ENCODE data around the gene CTTN. TPM values are rescaled to one million over a fixed set of nuclear protein-coding genes. Genes with fewer than 3 reads are reported as not detected.

CTTN gene
- total and polyA plus RNA-seq, 9 of the 15 experiments (the other 6 are each of a cell fraction or from before 2014, with no cell fraction given): 9.9 to 158 (median 99.7) TPM

GRCh38 chr11:70478166-70478890, 80.0 kb downstream of the CTTN start:
- ATAC-seq (no peak), DNase-seq (ENCODE audit: extremely low read depth in 1 of 4, low spot score in 3 of 4) (no peak), FAIRE-seq (no peak)
- Histone ChIP-seq H3K9me3 (replicated peaks; ENCODE audit: control insufficient read depth, insufficient read depth, low read depth, low read length) (no peaks in the 10 kb centered on the region), H2AFZ (ENCODE audit: low read depth, low read length) (no peak overlapping the region), H3K79me2 (ENCODE audit: control insufficient read depth, insufficient read depth, low read length) (no peaks in the 10 kb centered on the region), H3K27me3 (ENCODE audit: control insufficient read depth in 2 of 2, insufficient read depth in 2 of 2, low read length in 2 of 2) (peaks cover 16 to 81% of the 10 kb centered on the region in 2 experiments), H4K20me1 (replicated peaks; ENCODE audit: control insufficient read depth, insufficient read depth, low read length) (peaks cover 4% of the 10 kb centered on the region; the same call in 1 of the 2 replicates), H3K4me2 (ENCODE audit: insufficient read depth, low read length) (no peak overlapping the region), H3K27ac (ENCODE audit: extremely low read depth, low read depth, low read length) (no peak overlapping the region), H3K36me3 (ENCODE audit: control insufficient read depth, insufficient read depth, low read length) (no peaks in the 10 kb centered on the region), H3K4me3 (no peak overlapping the region), H3K9ac (ENCODE audit: insufficient read depth in 1 of 2, low read depth in 2 of 2, low read length in 2 of 2) (no peak overlapping the region), H3K4me1 (replicated peaks in 1 of 2; ENCODE audit: control insufficient read depth in 2 of 2, insufficient read depth in 2 of 2, low read length in 2 of 2) (no peaks in the 10 kb centered on the region; a peak in 2 of 5 replicates), H3K9me1 (ENCODE audit: control insufficient read depth, insufficient read depth, low read length) (no peaks in the 10 kb centered on the region)
- no TSS peak for BruUV-seq (replicated peaks)
- CTCF ChIA-PET (ENCODE audit: low intra/inter-chr PET ratio): no interaction called here
- intact Hi-C loops (cut with micrococcal nuclease) (loop anchor here (10.0 kb wide), 1 partner anchor 564 kb away; no protein-coding TSS in a partner anchor), in situ Hi-C loops (cut with MboI) (no loop called here)
- WGBS (ENCODE audit: insufficient coverage, low coverage, missing lambda C conversion rate): 0% methylated on average over 11 of the region's 11 CpGs
- POLR2A ChIA-PET: no interaction called here
- TF ChIP-seq MLX (CRISPR knock-in tag; conservative IDR thresholded peaks at IDR 0.05) (no peak), SRSF9 (IDR thresholded peaks at IDR 0.05; ENCODE audit: borderline replicate concordance, low read depth, low read length) (no peak), KAT2B (IDR thresholded peaks at IDR 0.05; ENCODE audit: low read depth, low read length) (no peak), SRSF1 (IDR thresholded peaks at IDR 0.05; ENCODE audit: low read depth, low read length) (no peak), E2F8 (IDR thresholded peaks at IDR 0.05; ENCODE audit: low read depth, partially characterized antibody) (no peak), CBX2 (IDR thresholded peaks at IDR 0.05; ENCODE audit: insufficient read depth, low read length, poor library complexity, severe bottlenecking) (no peak), ZKSCAN8 (CRISPR knock-in tag; IDR thresholded peaks at IDR 0.05) (no peak), AFF1 (IDR thresholded peaks at IDR 0.05; ENCODE audit: low read depth in 1 of 2, partially characterized antibody in 2 of 2) (no peak), SIN3B (IDR thresholded peaks at IDR 0.05; ENCODE audit: low read depth) (no peak), POLR2AphosphoS2 (IDR thresholded peaks at IDR 0.05; ENCODE audit: low read length) (no peak), THRAP3 (IDR thresholded peaks at IDR 0.05; ENCODE audit: borderline replicate concordance) (no peak)

All from K562 (cell line).